HFF-Myc (cell line): ENCODE results near the gene TBC1D22B.
A peak's percentile ranks its signal among the peaks of the same experiment; 100 is the strongest.

Source experiments
- DNase-seq: peaks from one replicate; pipeline ENCODE4 v3.0.0-alpha.2; 2011; ENCODE audit warnings: low read depth; ENCODE audit errors: extremely low read depth
- H3K4me3 ChIP-seq: replicated peaks from 2 replicates; pipeline ENCODE4 v1.5.1; 2011; ENCODE audit warnings: low read depth, mild to moderate bottlenecking, control low read depth, low read length
- CTCF ChIP-seq: IDR thresholded peaks from 2 replicates; pipeline ENCODE4 v1.5.1; 2012; ENCODE audit warnings: mild to moderate bottlenecking, low read depth, low read length, control low read depth; ENCODE audit errors: missing control alignments

Gene TBC1D22B

DNA sequence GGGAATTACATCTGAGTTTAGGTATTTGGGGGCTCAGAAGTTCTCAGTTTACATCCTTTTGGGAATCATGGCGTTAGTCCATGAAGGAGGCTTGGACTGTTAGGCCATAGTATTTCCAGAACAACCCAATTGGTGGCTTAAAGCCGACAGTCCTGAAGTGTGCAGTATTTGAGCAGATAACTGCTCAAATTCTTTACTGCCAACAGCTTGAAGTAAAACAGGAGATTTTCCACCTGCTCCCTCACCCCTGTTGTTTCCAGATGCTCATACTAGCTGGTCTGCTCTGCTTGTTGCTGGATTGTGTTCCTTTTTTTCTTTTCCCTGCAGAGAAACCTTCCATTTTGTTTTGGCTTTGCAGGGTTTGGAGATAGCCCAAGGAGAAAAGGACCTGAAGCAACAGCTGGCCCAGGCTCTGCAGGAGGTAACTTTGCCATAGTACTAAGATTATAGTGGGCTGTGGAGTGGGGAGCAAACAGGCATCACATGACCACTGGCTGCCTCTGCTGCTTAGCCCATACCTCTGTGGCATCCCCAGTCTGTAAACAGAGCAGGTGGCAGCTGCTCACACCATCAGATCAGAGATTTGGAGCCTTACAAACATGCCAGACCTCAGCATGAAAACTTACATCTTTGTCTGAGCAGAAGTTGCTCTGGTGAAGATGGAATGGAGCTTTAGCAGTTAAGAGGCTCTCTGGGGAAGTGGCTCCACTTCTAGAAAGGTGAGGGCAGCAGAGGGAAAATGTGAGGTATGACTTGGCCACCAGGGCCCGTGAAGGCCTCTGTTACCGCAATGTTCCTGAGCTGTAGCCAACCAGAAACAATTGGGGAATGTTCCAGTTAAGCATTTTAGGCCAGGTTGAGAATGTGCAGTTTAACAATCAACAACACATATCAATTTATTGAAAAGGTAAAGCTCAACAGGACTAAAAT lies 113.8 kb downstream of the TBC1D22B start:
- H3K4me3 ChIP-seq: no peak overlapping the region
- TF ChIP-seq CTCF: no peak
- no peak for DNase-seq

GRCh38 chr6:37372116-37372515 lies 114.5 kb downstream of the TBC1D22B start:
- DNase-seq: no peak
- H3K4me3 ChIP-seq: no peak overlapping the region
- TF ChIP-seq CTCF: no peak

DNA sequence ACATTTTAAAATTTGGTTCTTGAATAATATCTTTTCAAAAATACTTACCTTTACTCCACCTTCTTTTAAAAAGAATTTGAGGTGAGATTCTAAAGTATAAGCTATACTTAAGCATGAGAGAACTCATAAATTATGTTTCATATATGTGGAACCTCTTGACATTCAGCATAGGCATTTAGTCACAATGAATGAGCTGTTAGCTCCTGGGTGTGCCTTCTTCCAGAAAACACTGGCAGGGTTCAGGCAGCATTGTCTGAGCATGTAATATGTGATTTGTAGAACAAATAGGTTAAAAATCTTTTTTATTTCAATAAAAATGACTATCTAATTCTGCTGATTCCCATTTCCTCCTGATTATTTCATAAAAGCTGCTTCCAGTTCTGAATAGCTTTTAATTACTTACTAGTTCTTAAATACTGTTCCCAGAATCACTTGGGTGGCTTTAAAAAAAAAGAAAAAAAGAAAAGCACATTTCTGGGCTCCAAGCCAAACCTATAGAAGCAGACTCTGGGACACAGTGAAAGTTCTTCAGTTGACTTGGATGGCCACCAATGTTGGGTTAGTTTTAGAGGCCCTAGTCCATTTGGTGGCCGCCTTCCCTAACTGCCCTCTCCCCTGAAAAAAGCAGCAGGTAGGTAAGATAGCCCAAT lies 116.4 kb downstream of the TBC1D22B start:
- TF ChIP-seq CTCF: no peak
- no peak overlapping the region for H3K4me3 ChIP-seq
- no peak for DNase-seq

- no peak for TF ChIP-seq CTCF
- DNase-seq: no peak
- no peak overlapping the region for H3K4me3 ChIP-seq
These were observed 117.8 kb downstream of the TBC1D22B start for GRCh38 chr6:37375376-37375775.

DNA sequence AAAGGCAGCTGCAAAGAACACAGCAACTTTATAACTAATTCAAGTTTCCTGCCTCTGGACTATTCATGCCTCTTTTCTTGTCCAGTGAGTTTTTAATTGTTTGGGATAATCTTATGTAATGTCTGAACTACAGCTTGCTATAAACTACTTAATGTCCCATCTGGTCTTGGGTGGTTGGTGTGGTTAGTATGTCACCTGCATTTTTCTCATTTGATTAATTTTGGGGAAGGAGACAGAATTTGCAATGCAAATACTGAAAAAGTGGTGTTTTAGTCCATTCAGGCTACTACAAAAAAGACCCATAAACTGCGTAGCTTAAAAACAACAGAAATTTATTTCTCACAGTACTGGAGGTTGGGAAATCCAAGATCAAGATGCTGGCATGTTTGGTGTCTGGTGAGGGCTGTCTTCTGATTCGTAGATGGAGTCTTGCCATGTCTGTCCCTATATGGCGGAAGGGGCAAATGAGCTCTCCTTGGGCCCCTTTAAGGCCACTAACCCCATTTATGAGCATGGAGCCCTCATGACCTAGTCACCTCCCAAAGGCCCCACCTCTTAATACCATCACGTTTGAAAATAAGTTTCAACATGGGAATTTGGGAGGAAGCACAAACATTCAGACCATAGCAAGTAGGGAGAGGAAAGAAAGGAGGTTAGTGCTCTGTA lies 118.6 kb downstream of the TBC1D22B start:
- no peak overlapping the region for H3K4me3 ChIP-seq
- DNase-seq: no peak
- no peak for TF ChIP-seq CTCF

GRCh38 chr6:37381579-37381978 lies 124.0 kb downstream of the TBC1D22B start:
- TF ChIP-seq CTCF: peak; percentile 60
- peak; percentile 46 for DNase-seq
- H3K4me3 ChIP-seq: no peak overlapping the region
